ENCODE results near the gene PRKCE. TPM values are rescaled to one million over a fixed set of nuclear protein-coding genes. Genes with fewer than 3 reads are reported as not detected.

PRKCE gene
- total and polyA plus RNA-seq, 4 donors = 2.5 to 38.6 (median 5.8) TPM

- peaks cover 9 to 44% (median 35%) of the 10 kb centered on the region in 4 donors for H3K4me1 ChIP-seq (ENCODE audit: control insufficient read depth in 4 of 4, insufficient read depth in 4 of 4, low read length in 3 of 4)
- H3K9me3 ChIP-seq (ENCODE audit: control insufficient read depth in 4 of 4, low read length in 3 of 4) = no peaks in the 10 kb centered on the region
- 33% methylated on average over 3 of the region's 3 CpGs for WGBS
- TF ChIP-seq RXRA (IDR thresholded peaks at IDR 0.05) (peak; percentile 95 to 96), SP1 (IDR thresholded peaks at IDR 0.05) (peak; percentile 87), NR2F2 (IDR thresholded peaks at IDR 0.05) (no peak), FOXA2 (IDR thresholded peaks at IDR 0.05) (peak; percentile 70), HNF4G (IDR thresholded peaks at IDR 0.05) (peak; percentile 79), JUND (IDR thresholded peaks at IDR 0.05) (peak in 1 of 2 donors; percentile 62), EGR1 (IDR thresholded peaks at IDR 0.05; ENCODE audit: low read depth in 2 of 2) (peak in 1 of 2 donors; percentile 57), CTCF (IDR thresholded peaks at IDR 0.05; ENCODE audit: low read depth, low read length, missing input control) (no peak), REST (IDR thresholded peaks at IDR 0.05) (no peak), GABPA (IDR thresholded peaks at IDR 0.05 in 1 of 2, conservative IDR thresholded peaks at IDR 0.05 in 1 of 2) (no peak), TAF1 (conservative IDR thresholded peaks at IDR 0.05) (no peak), HNF4A (conservative IDR thresholded peaks at IDR 0.05) (peak; percentile 90), ZBTB33 (IDR thresholded peaks at IDR 0.05) (peak; percentile 50), YY1 (IDR thresholded peaks at IDR 0.05) (peak; percentile 46), RAD21 (IDR thresholded peaks at IDR 0.05) (no peak), MAX (IDR thresholded peaks at IDR 0.05) (no peak)
- H3K27ac ChIP-seq (ENCODE audit: low read depth in 1 of 2, low read length in 2 of 2) = peak overlapping the region; percentile 83 to 87
- no peak overlapping the region for H3K4me3 ChIP-seq (ENCODE audit: low read depth in 1 of 3, low read length in 3 of 3)
- no peaks in the 10 kb centered on the region for H3K36me3 ChIP-seq (ENCODE audit: control insufficient read depth in 4 of 4, insufficient read depth in 3 of 4, low read depth in 1 of 4, low read length in 3 of 4)
- no peak for DNase-seq (ENCODE audit: low spot score)
- H3K27me3 ChIP-seq (ENCODE audit: control insufficient read depth in 4 of 4, insufficient read depth in 4 of 4, low read length in 3 of 4) = no peaks in the 10 kb centered on the region
- H3K9ac ChIP-seq (ENCODE audit: low read depth in 1 of 2, low read length in 2 of 2) = no peak overlapping the region
Observed at GRCh38 chr2:45994060-45994459, 342.6 kb downstream of the PRKCE start.

- Histone ChIP-seq H3K9ac (ENCODE audit: low read depth in 1 of 2, low read length in 2 of 2) (peak overlapping the region; percentile 9 to 52), H3K9me3 (ENCODE audit: control insufficient read depth in 4 of 4, low read length in 3 of 4) (no peaks in the 10 kb centered on the region), H3K4me3 (ENCODE audit: low read depth in 1 of 3, low read length in 3 of 3) (peak overlapping the region in 1 of 3 donors; percentile 29), H3K4me1 (ENCODE audit: control insufficient read depth in 4 of 4, insufficient read depth in 4 of 4, low read length in 3 of 4) (peaks cover 0 to 34% (median 22%) of the 10 kb centered on the region in 4 donors), H3K36me3 (ENCODE audit: control insufficient read depth in 4 of 4, insufficient read depth in 3 of 4, low read depth in 1 of 4, low read length in 3 of 4) (no peaks in the 10 kb centered on the region), H3K27me3 (ENCODE audit: control insufficient read depth in 4 of 4, insufficient read depth in 4 of 4, low read length in 3 of 4) (no peaks in the 10 kb centered on the region), H3K27ac (ENCODE audit: low read depth in 1 of 2, low read length in 2 of 2) (peak overlapping the region; percentile 58 to 77)
- 38% methylated on average over 5 of the region's 5 CpGs for WGBS
- DNase-seq (ENCODE audit: low spot score) = peak; percentile 24
- no peak for TF ChIP-seq NR2F2 (IDR thresholded peaks at IDR 0.05)
- TF ChIP-seq FOXA1 (IDR thresholded peaks at IDR 0.05) = no peak
- TF ChIP-seq YY1 (IDR thresholded peaks at IDR 0.05) = peak; percentile 14
- peak; percentile 23 for TF ChIP-seq SP1 (IDR thresholded peaks at IDR 0.05)
- no peak for TF ChIP-seq HNF4A (conservative IDR thresholded peaks at IDR 0.05)
Observed at GRCh38 chr2:46000660-46001059, 349.2 kb downstream of the PRKCE start.

Data from liver (tissue), 9 donors.